HTERT RPE-1 (cell line): Measurements from ENCODE around the gene JARID2.

Experiments used
- in situ Hi-C: fragments of 300-500 bp; cut with MboI; formaldehyde crosslinking; loops from 4 replicates; pipeline ENCODE4 v1.14.3; 2020; ENCODE audit warnings: low sequenced_read_pairs

Gene JARID2

DNA sequence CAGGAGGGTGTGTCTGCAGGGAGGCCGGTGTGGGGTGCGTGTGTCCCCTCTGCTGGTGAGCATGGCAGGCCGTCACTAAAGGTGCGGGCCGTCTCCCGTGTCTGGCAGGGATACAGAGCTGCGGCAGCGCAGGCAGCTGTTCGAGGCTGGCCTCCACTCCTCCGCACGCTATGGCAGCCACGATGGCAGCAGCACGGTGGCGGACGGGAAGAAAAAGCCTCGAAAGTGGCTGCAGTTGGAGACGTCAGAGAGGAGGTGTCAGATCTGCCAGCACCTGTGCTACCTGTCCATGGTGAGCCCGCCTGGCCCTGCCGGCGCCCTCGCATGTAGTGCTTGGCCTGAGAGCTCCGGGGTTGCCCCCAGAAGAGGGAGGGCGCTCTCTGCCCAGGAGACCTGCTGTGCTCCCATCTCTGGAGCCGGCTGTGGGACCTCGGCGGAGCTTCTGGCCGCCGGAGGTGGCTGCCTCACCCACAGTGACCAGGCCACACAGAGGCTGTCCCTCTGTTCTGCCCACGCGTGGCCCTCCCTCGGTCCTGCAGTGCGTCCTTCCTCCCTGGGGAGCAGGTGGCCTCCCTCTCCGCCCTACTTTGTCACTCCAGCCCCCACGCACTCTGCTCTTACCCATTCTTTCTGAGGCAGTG is 267.4 kb downstream of the JARID2 start:
- in situ Hi-C loops, result no loop called here

- in situ Hi-C loops, result no loop called here
Observed at GRCh38 chr6:15513801-15514711, 268.2 kb downstream of the JARID2 start.

- in situ Hi-C loops, result no loop called here
Observed at GRCh38 chr6:15515226-15515625, 269.4 kb downstream of the JARID2 start.

DNA sequence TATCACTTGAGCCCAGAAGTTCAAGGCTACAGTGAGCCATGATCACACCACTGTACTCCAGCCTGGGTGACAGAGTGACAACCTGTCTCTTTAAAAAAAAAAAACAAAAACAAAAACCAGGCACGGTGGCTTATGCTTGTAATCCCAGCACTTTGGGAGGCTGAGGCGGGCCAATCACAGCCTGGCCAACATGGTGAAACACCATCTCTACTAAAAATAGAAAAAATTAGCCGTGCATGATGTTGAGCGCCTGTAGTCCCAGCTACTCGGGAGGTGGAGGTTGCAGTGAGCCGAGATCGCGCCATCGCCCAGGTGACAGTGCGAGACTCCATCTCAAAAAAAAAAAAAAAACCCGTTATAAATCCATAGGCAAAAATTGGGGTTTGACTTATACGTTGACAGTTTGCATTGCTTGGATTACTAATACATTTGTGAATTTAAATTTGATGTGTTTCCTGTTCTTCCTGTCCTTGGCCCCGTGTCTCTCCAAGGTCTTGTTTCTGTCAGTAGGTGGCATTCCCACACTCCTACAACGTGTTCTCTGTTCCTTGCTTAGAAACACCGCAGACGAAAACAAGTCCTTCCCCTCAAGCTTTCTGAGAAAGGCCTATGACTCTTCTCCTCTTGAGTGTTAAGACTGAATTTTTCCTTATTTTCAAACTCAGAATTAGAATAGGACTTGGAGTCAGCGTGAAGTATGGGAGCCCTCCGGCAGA is 269.9 kb downstream of the JARID2 start:
- in situ Hi-C loops, result no loop called here

DNA sequence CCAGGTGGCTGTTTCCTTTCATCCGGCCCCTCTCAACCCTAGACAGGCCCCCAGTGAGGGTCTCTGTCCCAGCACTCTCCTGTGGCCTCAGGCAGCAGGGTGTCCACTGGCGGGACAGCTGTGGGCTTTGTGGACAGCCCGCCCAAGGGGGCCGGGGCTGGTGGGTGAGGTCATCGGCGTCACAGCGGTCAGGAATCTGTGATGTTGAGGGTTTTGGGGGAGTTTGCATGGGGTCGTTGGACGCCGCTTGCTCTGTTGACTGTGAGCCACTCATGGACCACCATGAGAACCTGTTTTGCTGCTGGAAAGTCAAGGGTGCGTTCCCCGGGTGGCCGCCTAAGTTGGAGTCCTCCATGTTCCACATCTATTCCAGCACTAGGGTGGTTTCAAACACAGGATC is 270.5 kb downstream of the JARID2 start:
- in situ Hi-C loops, result no loop called here

DNA sequence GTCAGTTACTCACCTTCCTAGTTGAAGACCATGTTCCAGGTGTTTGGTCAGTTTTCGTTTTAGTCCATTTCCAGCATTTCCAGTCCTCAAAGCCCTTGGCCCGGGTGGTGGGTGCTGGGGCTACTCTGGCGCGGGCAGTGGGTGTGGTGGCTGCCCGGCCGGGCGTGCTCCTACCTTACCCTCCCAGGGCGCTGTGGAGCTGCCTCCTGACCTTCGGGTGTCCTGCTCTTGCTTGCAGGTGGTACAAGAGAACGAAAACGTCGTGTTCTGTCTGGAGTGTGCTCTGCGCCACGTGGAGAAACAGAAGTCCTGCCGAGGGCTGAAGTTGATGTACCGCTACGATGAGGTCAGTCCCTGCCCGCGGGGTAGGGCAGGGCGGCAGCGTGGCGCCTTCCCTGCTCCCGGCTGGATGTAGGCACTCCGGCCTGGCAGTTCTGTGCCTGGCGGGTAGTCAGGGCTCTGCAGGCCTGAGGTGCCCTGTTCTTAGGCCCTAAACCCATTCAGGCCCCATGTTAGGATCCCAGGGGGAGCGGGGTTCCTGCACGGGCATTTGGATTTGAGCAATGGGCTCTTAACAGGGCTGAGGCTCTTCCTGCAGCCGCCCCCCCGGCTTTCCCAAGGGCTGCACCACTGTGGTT is 271.2 kb downstream of the JARID2 start:
- in situ Hi-C loops, result no loop called here

DNA sequence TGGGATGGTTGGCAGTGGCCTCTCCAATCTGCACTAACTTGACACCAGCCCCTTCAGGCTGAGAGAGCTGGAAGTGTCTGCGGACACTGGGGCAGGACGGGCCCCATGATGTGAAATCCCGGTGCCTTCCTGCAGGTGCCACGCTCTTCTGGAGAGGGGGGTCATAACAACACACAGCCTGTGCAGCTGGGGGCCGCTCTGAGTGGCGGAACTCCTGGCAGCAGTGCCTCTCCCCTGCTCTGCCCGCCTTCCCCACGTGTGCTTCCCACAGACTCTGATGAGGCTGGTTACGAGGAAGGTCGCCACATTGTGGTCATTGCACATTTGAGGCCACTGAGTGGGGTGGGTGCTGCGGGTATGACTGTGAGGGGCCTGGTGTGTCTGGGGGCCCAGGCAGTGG is 271.7 kb downstream of the JARID2 start:
- in situ Hi-C loops, result no loop called here

- in situ Hi-C loops, result no loop called here
Observed at GRCh38 chr6:15518057-15518456, 272.2 kb downstream of the JARID2 start.

DNA sequence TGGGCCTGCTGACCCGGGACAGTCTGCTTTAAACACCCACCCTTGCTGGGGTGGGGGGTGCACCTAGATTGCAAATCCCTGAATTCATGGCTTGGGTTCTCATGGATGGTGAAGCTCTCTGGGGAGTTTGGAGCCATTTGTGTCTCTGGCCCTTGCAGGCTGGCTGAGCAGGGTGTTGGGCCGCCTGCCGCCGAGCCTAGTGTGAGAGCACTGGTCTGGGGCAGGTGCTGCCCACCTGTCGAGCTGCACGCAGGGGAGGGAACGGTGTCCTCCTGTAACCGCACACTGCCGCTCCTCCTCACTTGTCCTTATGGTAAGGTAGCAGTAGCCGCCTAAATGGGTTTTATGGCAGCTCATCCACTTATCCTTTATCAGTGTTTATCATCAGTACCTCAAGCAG is 273.0 kb downstream of the JARID2 start:
- in situ Hi-C loops, result no loop called here

- in situ Hi-C loops, result no loop called here
Observed at GRCh38 chr6:15519681-15520080, 273.8 kb downstream of the JARID2 start.

- in situ Hi-C loops, result no loop called here
Observed at GRCh38 chr6:15520626-15521203, 274.8 kb downstream of the JARID2 start.

- in situ Hi-C loops, result no loop called here
Observed at GRCh38 chr6:15521582-15521981, 275.7 kb downstream of the JARID2 start.

- in situ Hi-C loops, result no loop called here
Observed at GRCh38 chr6:15522026-15522425, 276.2 kb downstream of the JARID2 start.

- in situ Hi-C loops, result no loop called here
Observed at GRCh38 chr6:15522427-15522826, 276.6 kb downstream of the JARID2 start.

DNA sequence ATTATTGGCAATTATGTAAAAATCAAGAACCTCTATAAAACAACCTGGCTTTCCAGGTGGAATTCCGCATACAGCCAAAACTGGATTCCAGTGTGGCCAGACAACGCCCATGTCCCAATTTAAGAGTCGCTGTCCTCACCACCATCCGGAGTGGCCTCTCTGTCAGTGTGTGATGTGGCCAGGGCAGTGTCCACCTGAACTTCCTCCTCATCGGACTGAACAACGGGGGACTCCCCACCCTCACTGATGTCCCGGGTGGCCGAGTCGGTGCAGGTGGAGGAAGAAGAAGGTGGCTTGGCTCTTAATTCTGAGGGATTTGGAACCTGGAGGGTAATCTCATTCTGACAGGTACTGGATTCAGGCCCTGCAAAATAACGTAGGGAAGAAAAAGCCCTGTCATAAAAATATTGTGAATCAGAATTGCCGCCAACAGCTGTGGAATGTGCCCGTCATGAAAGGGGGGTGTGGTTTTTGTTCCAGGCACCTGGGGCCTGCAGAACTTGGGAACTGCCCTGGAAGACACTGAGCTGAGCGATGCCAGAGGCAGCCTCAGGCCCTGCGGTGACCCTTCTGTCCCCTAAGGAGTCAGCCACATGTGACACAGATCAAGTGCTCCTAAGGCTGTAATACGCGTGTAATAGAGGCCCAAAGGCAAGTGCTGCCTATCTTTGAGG is 277.1 kb downstream of the JARID2 start:
- in situ Hi-C loops, result no loop called here

- in situ Hi-C loops, result no loop called here
Observed at GRCh38 chr6:15523679-15524630, 278.1 kb downstream of the JARID2 start.

- in situ Hi-C loops, result no loop called here
Observed at GRCh38 chr6:15524861-15525401, 279.1 kb downstream of the JARID2 start.

- in situ Hi-C loops, result no loop called here
Observed at GRCh38 chr6:15526212-15526701, 280.4 kb downstream of the JARID2 start.
